ENCODE measurements around the gene L1CAM.

Gene L1CAM

GRCh38 chrX:153874366-153875125 is 11.4 kb downstream of the L1CAM start:
- no peak for DNase-seq

DNA sequence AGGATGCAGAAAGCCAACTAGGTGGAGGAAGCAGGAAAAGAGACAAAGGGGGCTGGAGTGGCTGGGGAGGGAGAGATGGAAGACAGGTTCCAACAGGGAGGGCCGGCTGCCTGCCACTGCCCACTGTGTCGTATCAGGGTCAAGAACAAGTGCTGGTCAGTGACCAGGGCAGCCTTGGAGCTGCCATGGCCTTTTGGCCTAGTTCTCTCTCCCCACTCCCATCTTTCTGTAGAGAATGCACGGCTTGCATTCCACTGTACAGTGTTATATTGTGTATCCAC is 11.9 kb downstream of the L1CAM start:
- no peak for DNase-seq

- no peak for DNase-seq
These were observed 12.5 kb downstream of the L1CAM start for GRCh38 chrX:153873282-153874084.

GRCh38 chrX:153871946-153872878 is 13.8 kb downstream of the L1CAM start:
- DNase-seq: no peak

- DNase-seq: no peak
These were observed 14.5 kb downstream of the L1CAM start for GRCh38 chrX:153871451-153871850.

- no peak for DNase-seq
These were observed 15.1 kb downstream of the L1CAM start for GRCh38 chrX:153870791-153871360.

GRCh38 chrX:153870288-153870690 is 15.7 kb downstream of the L1CAM start:
- no peak for DNase-seq

GRCh38 chrX:153869473-153870287 is 16.3 kb downstream of the L1CAM start:
- no peak for DNase-seq

DNA sequence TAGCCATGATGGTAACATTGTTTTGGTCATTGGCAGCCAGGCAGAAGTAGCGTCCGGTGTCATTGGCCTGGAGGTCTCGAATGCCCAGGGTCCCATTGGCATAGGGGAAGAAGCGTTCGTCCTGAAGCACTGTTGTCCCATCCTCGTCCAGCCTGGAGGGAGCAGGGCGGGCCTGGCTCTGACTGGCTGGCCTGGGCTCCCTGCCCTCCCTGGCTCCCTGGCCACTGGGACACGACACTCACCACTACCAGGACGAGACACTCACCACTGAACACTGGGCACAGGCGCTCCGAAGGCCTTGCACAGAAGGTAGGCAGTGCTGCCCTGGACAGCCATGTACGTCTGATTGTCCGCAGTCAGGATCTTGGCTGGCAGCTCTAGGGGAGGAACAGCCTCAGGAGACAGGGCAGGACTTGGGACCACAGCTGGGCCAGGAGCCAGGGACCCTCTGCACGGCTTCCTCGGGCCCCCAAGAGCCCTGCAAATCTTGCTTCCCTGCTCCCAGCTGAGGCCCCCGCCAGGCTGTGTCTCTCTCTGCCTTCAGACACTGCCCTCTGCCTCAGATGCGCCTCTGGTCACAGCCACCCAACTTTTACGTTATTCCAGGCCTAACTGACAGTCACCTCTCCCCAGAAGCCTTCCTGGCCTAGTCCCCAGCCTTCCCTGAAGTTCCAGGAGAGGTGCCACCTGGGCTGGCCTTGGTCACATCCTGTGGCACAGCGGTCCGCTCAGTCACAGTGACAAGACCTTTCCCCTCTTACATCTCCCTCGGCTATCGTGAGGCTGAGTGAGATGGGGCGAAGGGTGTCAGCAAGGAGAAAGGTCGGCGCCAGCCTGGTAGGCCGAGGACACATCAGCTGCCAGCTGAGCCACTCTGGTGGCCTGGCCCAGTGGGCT is 17.1 kb downstream of the L1CAM start:
- DNase-seq: no peak

GRCh38 chrX:153867671-153868070 is 18.3 kb downstream of the L1CAM start:
- DNase-seq: no peak

DNA sequence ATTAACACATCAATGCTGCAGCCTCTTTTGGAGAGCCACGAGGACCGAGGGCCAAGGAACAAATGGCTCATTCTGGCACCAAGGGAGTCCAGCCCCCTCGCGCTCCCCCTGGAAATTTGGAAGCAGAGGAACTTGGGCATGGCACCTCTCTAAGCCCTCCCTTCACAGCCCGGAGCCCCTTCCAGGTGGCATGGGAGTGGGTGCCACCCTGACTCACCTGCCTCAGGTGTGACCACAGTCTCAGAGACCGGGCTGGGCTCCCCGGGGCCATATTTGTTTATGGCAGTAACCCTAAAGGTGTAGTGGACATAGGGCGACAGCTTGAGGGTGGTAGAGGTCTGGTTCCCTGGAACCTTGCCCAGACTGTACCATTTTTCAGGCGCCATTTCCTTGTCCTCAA is 18.8 kb downstream of the L1CAM start:
- no peak for DNase-seq

- no peak for DNase-seq
These were observed 19.5 kb downstream of the L1CAM start for GRCh38 chrX:153866302-153867019.

DNA sequence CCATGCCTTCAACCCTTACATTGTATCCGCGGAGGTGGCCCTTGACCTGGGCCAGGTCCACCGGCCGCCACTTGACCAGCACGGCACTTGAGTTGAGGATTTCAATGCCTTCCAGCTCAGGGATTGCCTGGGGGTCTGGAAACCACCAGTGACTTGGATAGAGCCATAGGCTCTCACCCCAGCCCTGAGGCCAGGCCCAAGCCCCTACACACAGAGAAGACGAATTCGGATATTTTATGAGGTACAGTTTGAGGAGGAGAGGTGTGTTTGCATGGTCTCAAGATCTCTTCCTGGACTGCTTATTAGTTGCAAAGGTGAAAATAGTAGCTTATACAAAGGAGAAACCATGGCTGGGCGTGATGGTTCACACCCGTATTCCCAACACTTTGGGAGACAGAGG is 20.3 kb downstream of the L1CAM start:
- DNase-seq: no peak

DNA sequence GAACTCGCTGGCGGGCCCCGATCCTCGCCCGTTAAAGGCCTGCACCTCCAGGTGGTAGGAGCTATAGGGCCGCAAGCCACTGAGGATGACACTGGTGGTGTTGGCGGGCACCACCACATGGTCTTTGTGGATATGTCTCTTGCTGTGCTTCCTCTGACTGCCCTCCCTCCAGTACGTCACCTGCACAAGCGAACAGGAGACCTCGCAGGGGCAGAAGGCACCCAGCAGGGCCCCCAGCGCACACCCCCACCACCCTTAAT is 20.7 kb downstream of the L1CAM start:
- DNase-seq: no peak

DNA sequence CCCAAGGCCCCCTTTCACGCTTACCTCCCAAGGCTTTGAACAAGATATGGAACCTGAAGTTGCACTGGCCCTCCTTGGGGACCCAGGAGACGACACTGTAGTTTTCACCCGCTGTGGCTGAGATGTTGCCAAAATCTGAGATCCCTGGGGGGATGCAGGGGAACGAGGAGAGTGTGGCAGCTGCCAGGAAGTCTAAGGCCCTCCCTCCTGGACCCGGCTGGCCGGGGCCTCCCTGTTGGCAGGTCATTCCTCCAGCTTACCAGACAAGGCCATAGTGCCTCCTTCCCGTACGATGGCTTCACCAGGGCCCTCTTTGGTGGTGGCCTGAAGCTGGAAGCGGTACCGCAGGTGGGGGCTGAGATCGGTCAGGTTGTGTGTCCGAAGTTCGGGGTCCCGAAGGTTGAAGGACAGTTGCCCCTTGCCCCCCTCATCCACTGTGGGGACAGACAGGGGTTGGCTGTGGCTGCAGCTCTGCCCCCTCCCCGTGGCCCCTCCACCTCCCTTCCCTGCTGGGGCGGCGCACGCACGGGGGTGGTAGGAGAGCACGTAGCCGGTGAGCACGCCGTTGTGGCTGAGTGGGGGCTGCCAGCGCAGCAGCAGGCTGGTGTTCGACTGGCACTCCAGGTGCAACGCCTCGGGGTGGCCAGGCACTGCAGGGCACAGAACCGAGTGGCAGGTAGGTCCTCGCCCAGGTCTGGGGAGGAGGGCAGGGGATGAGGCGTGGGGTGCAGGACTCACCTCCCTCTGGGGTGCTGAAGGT is 21.2 kb downstream of the L1CAM start:
- no peak for DNase-seq

GRCh38 chrX:153864101-153864500 is 21.9 kb downstream of the L1CAM start:
- DNase-seq: no peak

DNA sequence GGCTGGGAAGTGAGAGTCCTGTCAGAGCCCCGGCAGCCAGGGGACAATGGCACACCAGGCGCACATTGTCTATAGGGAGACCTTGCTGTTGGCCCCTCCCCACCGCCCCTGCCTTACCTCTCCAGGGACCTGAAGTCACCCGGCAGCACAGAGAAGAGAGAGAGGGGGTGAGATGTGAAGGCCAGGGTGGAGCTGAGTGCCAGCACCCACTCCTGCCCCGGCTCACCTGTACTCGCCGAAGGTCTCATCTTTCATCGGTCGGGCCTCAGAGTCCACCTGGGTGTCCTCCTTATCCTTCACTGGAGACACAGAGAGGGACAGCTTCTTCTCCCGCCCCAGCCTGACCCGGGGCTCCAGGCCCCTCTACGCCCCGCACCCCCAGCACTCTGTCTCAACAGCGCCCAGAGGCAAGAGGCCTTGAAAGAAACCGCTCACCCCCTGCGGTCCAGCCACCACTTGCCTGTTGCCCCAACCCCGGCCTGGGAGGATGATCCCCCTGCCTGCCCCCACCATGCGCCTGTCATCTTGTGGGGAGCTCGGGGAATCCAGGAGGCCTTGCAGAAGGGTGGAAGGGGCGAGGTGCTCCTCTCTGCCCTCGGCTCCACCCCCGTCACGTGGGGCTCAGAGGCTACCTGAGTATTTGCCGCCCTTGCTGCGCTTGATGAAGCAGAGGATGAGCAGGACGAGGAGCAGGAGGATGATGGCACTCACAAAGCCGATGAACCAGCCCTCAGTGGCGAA is 22.6 kb downstream of the L1CAM start:
- no peak for DNase-seq

GRCh38 chrX:153862369-153863250 is 23.4 kb downstream of the L1CAM start:
- no peak for DNase-seq
